Neuronal stem cell (in vitro differentiated cells): ENCODE measurements around the gene SLC8A1.

Source experiments
- DNase-seq: peaks from one replicate; pipeline ENCODE4 v3.0.0-alpha.2; 2013; ENCODE audit warnings: low spot score
- H2AFZ ChIP-seq: one replicate; pipeline ENCODE4 v1.6.1; 2013; ENCODE audit warnings: mild to moderate bottlenecking, low read length, inconsistent platforms
- H2AK5ac ChIP-seq: 2 replicates; pipeline ENCODE4 v1.6.1; 2013; ENCODE audit warnings: low read depth, mild to moderate bottlenecking, inconsistent platforms, low read length, moderate library complexity, mixed read lengths
- H2BK120ac ChIP-seq: 2 replicates; pipeline ENCODE4 v1.6.1; 2013; ENCODE audit warnings: low read depth, mild to moderate bottlenecking, inconsistent platforms, low read length, moderate library complexity, mixed read lengths
- H2BK12ac ChIP-seq: one replicate; pipeline ENCODE4 v1.6.1; 2013; ENCODE audit warnings: low read length, inconsistent platforms
- H2BK15ac ChIP-seq: 2 replicates; pipeline ENCODE4 v1.6.1; 2013; ENCODE audit warnings: mild to moderate bottlenecking, low read length, inconsistent platforms, mixed read lengths
- H2BK5ac ChIP-seq: one replicate; pipeline ENCODE4 v1.6.1; 2013; ENCODE audit warnings: inconsistent platforms, mild to moderate bottlenecking, low read length, moderate library complexity
- H3K14ac ChIP-seq: one replicate; pipeline ENCODE4 v1.6.1; 2013; ENCODE audit warnings: low read length, inconsistent platforms
- H3K18ac ChIP-seq: 2 replicates; pipeline ENCODE4 v1.6.1; 2013; ENCODE audit warnings: low read length, inconsistent platforms
- H3K23ac ChIP-seq: 2 replicates; pipeline ENCODE4 v1.6.1; 2013; ENCODE audit warnings: low read depth, mild to moderate bottlenecking, mixed read lengths, low read length, inconsistent platforms; ENCODE audit not compliant: poor library complexity
- H3K27ac ChIP-seq: replicated peaks from 3 replicates; pipeline ENCODE4 v1.5.1; 2013; ENCODE audit warnings: low read length, inconsistent platforms
- H3K27me3 ChIP-seq, 3 experiments: 2 replicates each; pipeline ENCODE4 v1.6.1; 2013; ENCODE audit warnings: low read length in 3 of 3, mild to moderate bottlenecking in 2 of 3, inconsistent platforms in 1 of 3, low read depth in 1 of 3, mixed read lengths in 1 of 3, moderate library complexity in 1 of 3; ENCODE audit not compliant: control insufficient read depth in 3 of 3, insufficient read depth in 3 of 3
- H3K36me3 ChIP-seq, 2 donors: replicated peaks in 1 of 2; 2 replicates each; pipeline ENCODE4 v1.6.1; 2013; ENCODE audit warnings: low read length in 2 of 2; ENCODE audit not compliant: control insufficient read depth in 2 of 2, insufficient read depth in 2 of 2
- H3K4ac ChIP-seq: 2 replicates; pipeline ENCODE4 v1.6.1; 2013; ENCODE audit warnings: inconsistent platforms, mild to moderate bottlenecking, low read length, moderate library complexity
- H3K4me1 ChIP-seq, 2 donors: 1 replicate in 1 of 2; 2 replicates in 1 of 2; pipeline ENCODE4 v1.6.1; 2013; ENCODE audit warnings: low read length in 2 of 2, low read depth in 1 of 2; ENCODE audit not compliant: control insufficient read depth in 2 of 2, insufficient read depth in 1 of 2
- H3K4me2 ChIP-seq: one replicate; pipeline ENCODE4 v1.6.1; 2013; ENCODE audit warnings: mild to moderate bottlenecking, low read length, inconsistent platforms; ENCODE audit not compliant: insufficient read depth, poor library complexity, severe bottlenecking
- H3K4me3 ChIP-seq, 2 donors: 2 replicates each; pipeline ENCODE4 v1.5.1; 2013; ENCODE audit warnings: low read length in 2 of 2, mild to moderate bottlenecking in 2 of 2, inconsistent platforms in 1 of 2, moderate library complexity in 1 of 2
- H3K79me1 ChIP-seq: one replicate; pipeline ENCODE4 v1.6.1; 2013; ENCODE audit warnings: low read depth, mild to moderate bottlenecking, inconsistent platforms, low read length, moderate library complexity
- H3K9ac ChIP-seq: one replicate; pipeline ENCODE4 v1.6.1; 2013; ENCODE audit warnings: mild to moderate bottlenecking, low read depth, low read length, inconsistent platforms; ENCODE audit not compliant: poor library complexity
- H3K9me3 ChIP-seq, 2 donors: replicated peaks in 1 of 2; 2 replicates each; pipeline versions ENCODE3 to v1.6.1; 2013; ENCODE audit warnings: low read length in 2 of 2, mild to moderate bottlenecking in 2 of 2, inconsistent platforms in 1 of 2, low read depth in 1 of 2, mixed read lengths in 1 of 2, moderate library complexity in 1 of 2; ENCODE audit not compliant: control insufficient read depth in 2 of 2, insufficient read depth in 1 of 2
- H4K8ac ChIP-seq: one replicate; pipeline ENCODE4 v1.6.1; 2013; ENCODE audit warnings: low read depth, mild to moderate bottlenecking, inconsistent platforms, low read length, moderate library complexity
- H4K91ac ChIP-seq: one replicate; pipeline ENCODE4 v1.6.1; 2013; ENCODE audit warnings: low read length, low read depth, mild to moderate bottlenecking, inconsistent platforms; ENCODE audit not compliant: poor library complexity
- WGBS, 2 donors: extraction: QIAGEN DNeasy Blood & Tissue Kit; methylation state at CpG; one replicate each; pipeline ENCODE4 v1.1.7; 2013; ENCODE audit warnings: missing lambda C conversion rate in 2 of 2, mixed read lengths in 1 of 2; ENCODE audit not compliant: insufficient read length in 2 of 2, insufficient replicate concordance in 1 of 2; ENCODE audit errors: extremely low coverage in 2 of 2; 5-methylcytosine and 5-hydroxymethylcytosine counted together

The SLC8A1 gene

DNA sequence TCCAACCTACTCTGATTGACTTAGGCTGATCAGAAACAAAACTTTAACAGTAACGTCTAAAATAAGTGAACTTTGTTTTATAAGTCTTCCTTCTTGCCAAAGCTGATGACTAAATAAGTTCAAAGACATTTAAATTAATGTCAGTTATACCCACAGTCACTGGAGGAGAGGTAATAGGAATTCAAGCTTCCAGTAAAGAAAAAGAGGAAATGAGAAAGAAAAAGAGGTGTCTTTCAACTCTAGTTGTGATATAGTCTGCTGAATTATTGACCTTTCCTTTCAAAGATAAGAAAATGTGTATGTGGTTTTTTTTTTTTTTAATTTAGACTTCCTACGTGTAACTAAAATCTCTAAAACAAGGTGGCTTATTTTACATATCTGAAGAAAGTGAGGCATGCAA lies 191.5 kb downstream of the SLC8A1 start:
- Histone ChIP-seq H3K9ac (no peak overlapping the region), H3K4me1 (no peaks in the 10 kb centered on the region), H3K27me3 (no peaks in the 10 kb centered on the region), H3K36me3 (no peaks in the 10 kb centered on the region), H4K8ac (no peak overlapping the region), H3K4me3 (no peak overlapping the region), H3K18ac (no peak overlapping the region), H3K79me1 (no peaks in the 10 kb centered on the region), H3K4ac (no peak overlapping the region), H3K27ac (no peak overlapping the region), H2AFZ (no peak overlapping the region), H2BK120ac (no peak overlapping the region), H4K91ac (no peak overlapping the region), H2BK12ac (no peak overlapping the region), H3K4me2 (no peak overlapping the region), H3K14ac (no peak overlapping the region), H2BK5ac (no peak overlapping the region), H3K9me3 (no peaks in the 10 kb centered on the region), H2BK15ac (no peak overlapping the region), H3K23ac (no peak overlapping the region), H2AK5ac (no peak overlapping the region)
- WGBS, 2 donors, result no CpG with 5 or more reads among the region's 2 CpGs
- no peak for DNase-seq

DNA sequence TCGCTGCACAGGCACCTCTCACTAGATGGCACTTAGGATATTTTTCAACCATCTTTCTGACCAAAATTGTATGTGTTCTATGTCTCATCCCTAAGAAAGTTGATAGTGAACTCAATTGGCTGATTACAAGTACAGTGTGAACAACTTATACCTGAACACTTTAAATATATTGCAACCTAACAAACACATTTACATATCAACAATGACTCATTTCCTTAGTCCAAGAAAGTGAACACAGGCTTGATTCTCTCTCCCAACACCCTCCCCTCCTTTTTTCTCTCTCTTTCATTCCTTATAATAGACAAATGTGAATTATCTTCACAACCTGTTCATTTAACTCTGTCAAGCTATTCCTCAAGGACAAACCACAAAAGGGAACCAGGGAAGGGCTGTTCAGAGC lies 192.0 kb downstream of the SLC8A1 start:
- H3K36me3 ChIP-seq, result no peaks in the 10 kb centered on the region
- no CpG with 5 or more reads among the region's 1 CpG for WGBS, 2 donors
- no peaks in the 10 kb centered on the region for H3K4me1 ChIP-seq
- no peak overlapping the region for H4K91ac ChIP-seq
- no peaks in the 10 kb centered on the region for H3K79me1 ChIP-seq
- no peak overlapping the region for H2BK5ac ChIP-seq
- H4K8ac ChIP-seq, result no peak overlapping the region
- H2AK5ac ChIP-seq, result no peak overlapping the region
- no peak overlapping the region for H3K9ac ChIP-seq
- H3K27ac ChIP-seq, result no peak overlapping the region
- H2BK120ac ChIP-seq, result no peak overlapping the region
- H3K27me3 ChIP-seq, result no peaks in the 10 kb centered on the region
- H3K23ac ChIP-seq, result no peak overlapping the region
- H2BK12ac ChIP-seq, result no peak overlapping the region
- H3K4me2 ChIP-seq, result no peak overlapping the region
- H3K4ac ChIP-seq, result no peak overlapping the region
- H2AFZ ChIP-seq, result no peak overlapping the region
- no peak overlapping the region for H3K14ac ChIP-seq
- no peaks in the 10 kb centered on the region for H3K9me3 ChIP-seq
- no peak overlapping the region for H3K18ac ChIP-seq
- no peak overlapping the region for H2BK15ac ChIP-seq
- DNase-seq, result no peak
- H3K4me3 ChIP-seq, result no peak overlapping the region

GRCh38 chr2:40258135-40258457 lies 193.8 kb downstream of the SLC8A1 start:
- Histone ChIP-seq H3K9ac (no peak overlapping the region), H3K79me1 (no peaks in the 10 kb centered on the region), H2BK120ac (no peak overlapping the region), H2BK5ac (no peak overlapping the region), H3K4me2 (no peak overlapping the region), H3K4me1 (no peaks in the 10 kb centered on the region), H3K27ac (no peak overlapping the region), H3K4me3 (no peak overlapping the region), H3K27me3 (no peaks in the 10 kb centered on the region), H2BK15ac (no peak overlapping the region), H3K23ac (no peak overlapping the region), H4K8ac (no peak overlapping the region), H2BK12ac (no peak overlapping the region), H4K91ac (no peak overlapping the region), H3K18ac (no peak overlapping the region), H3K4ac (no peak overlapping the region), H2AK5ac (no peak overlapping the region), H3K36me3 (no peaks in the 10 kb centered on the region), H2AFZ (no peak overlapping the region), H3K9me3 (no peaks in the 10 kb centered on the region), H3K14ac (no peak overlapping the region)
- no peak for DNase-seq
- WGBS, 2 donors, result no CpG with 5 or more reads among the region's 4 CpGs

- no peak overlapping the region for H4K91ac ChIP-seq
- H2AFZ ChIP-seq, result no peak overlapping the region
- H3K36me3 ChIP-seq, result no peaks in the 10 kb centered on the region
- H4K8ac ChIP-seq, result no peak overlapping the region
- H3K4me2 ChIP-seq, result no peak overlapping the region
- H3K27ac ChIP-seq, result no peak overlapping the region
- no peaks in the 10 kb centered on the region for H3K27me3 ChIP-seq
- no peak for DNase-seq
- no peaks in the 10 kb centered on the region for H3K9me3 ChIP-seq
- H2BK15ac ChIP-seq, result no peak overlapping the region
- H3K14ac ChIP-seq, result no peak overlapping the region
- no peaks in the 10 kb centered on the region for H3K79me1 ChIP-seq
- H2BK12ac ChIP-seq, result no peak overlapping the region
- H2BK120ac ChIP-seq, result no peak overlapping the region
- WGBS, 2 donors, result no CpG with 5 or more reads among the region's 7 CpGs
- H2BK5ac ChIP-seq, result no peak overlapping the region
- H3K4me3 ChIP-seq, result no peak overlapping the region
- no peaks in the 10 kb centered on the region for H3K4me1 ChIP-seq
- H3K4ac ChIP-seq, result no peak overlapping the region
- no peak overlapping the region for H2AK5ac ChIP-seq
- H3K23ac ChIP-seq, result no peak overlapping the region
- no peak overlapping the region for H3K9ac ChIP-seq
- no peak overlapping the region for H3K18ac ChIP-seq
Observed at GRCh38 chr2:40257340-40258134, 194.4 kb downstream of the SLC8A1 start.
